Activated CD8-positive, alpha-beta memory T cell treated with anti-CD3 and anti-CD28 coated beads, Interleukin-2, amount 50 U/mL, for 48 hours (primary cell): ENCODE measurements around the gene PPP2R5D.
A peak's percentile ranks its signal among the peaks of the same experiment; 100 is the strongest.
"Not testable (repeated sequence)": the region's sequence is repeated elsewhere in the genome, so short reads cannot be mapped to it uniquely, and the experiment has no call there.

Experiments
- DNase-seq: peaks from one replicate; pipeline ENCODE4 v3.0.0-alpha.2; 2020

Gene PPP2R5D

DNA sequence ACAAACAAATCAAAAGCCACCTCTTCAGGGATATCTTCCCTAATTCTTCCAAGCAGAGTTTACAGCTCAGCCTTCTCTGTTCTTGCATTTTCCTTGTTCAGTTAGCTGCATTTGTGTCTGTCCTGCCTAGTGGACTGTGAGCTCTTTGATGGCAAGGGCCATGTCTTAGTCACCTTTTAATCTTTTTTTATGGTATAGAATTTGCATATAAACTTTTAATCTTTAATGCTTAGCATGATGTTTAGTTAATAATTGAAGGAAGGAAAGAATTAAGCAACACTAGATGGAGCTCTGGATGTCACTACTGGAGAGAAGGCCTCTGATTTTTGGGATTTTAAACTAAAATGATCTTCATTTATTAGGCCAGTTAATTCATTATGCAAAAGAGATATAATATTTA, 12.1 kb downstream of the PPP2R5D start:
- no peak for DNase-seq

DNA sequence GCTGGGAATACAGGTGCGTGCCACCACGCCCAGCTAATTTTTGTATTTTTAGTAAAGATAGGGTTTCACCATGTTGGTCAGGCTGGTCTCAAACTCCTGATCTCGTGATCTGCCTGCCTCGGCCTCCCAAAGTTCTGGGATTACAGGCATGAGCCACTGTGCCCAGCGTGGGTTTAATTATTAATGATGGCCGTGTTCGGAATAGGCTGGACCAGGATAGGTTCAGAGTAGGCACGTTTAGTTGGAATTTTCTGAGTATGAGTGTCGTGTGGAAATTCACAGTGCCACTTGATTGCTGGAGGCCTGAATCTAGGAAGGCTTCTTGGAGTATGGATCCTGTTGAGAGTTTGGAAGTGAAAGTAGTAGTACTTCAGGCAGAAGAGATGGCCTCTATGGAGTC, 13.8 kb downstream of the PPP2R5D start:
- DNase-seq = not testable (repeated sequence)

DNA sequence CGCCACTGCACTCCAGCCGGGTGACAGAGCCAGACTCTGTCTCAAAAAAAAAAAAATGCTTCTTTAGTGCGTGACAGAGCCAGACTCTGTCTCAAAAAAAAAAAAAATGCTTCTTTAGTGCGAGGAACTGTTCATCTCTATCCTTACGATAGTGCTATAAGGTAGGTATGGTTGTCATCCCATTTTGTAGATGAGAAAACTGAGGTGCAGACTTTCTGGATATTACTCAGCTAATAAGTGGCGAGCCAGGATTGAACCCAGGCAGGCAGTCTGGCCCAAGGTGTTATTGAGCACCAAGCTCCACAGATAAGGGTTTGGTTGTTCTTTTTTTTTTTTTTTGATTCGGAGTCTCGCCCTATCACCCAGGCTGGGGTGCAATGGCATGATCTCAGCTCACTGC, 17.5 kb downstream of the PPP2R5D start:
- DNase-seq = no peak

DNA sequence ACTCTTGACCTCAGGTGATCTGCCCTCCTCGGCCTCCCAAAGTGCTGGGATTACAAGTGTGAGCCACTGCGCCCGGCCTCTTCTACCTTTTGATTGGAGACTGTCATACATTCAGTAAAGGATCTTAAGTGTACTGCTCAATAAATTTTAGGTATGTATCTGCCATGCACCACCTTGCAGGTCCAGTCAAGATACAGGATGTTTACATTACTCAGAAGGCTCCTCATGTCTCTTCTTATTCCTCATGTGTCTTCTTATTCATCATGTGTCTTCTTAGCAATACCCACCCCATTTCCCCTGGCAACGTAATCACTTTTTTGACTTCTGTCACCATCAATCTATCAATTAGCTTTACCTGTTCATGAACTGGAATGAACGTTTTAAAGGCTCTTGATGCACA, 21.5 kb downstream of the PPP2R5D start:
- DNase-seq = no peak

DNA sequence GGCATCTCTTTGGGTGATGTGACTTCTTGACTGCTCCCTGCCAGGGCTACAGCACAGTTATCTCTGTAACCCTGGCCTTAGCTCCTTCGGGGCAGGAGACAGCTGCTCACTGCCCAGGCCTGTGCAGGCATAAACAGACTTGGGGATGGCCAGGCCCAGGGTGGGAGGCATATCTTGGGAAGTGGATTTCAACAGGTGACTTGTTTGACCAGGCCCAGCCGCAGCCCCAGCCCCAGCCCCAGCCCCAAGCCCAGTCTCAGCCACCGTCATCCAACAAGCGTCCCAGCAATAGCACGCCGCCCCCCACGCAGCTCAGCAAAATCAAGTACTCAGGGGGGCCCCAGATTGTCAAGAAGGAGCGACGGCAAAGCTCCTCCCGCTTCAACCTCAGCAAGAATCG, 21.9 kb downstream of the PPP2R5D start:
- no peak for DNase-seq

DNA sequence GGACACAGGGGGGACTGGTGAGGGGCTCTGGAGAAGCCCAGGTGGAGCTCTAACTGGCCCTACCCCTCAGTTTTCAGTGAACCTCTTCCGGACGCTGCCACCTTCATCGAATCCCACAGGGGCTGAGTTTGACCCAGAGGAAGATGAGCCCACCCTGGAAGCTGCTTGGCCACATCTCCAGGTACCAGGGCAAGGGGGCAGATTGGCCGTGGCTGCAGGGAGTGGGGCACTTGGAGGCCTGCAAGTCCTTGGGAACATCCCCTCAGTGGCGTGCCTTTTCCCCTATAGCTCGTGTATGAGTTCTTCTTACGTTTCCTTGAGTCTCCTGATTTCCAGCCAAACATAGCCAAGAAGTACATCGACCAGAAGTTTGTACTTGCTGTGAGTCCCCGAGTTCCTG, 22.8 kb downstream of the PPP2R5D start:
- no peak for DNase-seq

DNA sequence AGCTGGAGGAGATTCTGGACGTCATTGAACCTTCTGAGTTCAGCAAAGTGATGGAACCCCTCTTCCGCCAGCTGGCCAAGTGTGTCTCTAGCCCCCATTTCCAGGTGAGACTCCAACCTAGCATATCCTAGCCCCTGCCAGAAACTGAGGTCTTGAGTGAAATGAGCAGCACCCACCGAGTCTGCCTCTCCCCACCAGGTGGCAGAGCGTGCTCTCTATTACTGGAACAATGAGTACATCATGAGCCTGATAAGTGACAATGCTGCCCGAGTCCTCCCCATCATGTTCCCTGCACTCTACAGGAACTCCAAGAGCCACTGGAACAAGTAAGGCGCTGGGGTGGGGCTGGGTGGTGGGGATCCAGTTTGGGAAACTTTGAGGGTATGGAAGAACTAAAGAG, 24.8 kb downstream of the PPP2R5D start:
- DNase-seq = no peak

DNA sequence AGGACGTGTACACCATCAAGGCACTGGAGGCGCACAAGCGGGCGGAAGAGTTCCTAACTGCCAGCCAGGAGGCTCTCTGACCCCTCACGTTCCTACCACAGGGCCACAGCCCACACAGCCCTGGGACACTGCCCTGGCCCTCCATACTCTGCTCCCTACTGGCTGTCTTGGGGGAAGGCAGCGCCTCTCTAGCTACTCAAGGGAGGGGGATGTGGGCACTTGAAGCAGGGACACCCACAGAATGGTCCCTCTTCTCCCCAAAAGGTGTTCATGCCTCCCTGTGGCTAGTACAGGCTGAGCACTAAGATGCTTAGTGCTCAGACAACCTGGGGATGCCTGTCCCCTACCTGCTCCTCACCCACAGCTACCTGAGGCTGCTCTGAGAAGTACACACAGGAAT, 26.8 kb downstream of the PPP2R5D start:
- DNase-seq = no peak

DNA sequence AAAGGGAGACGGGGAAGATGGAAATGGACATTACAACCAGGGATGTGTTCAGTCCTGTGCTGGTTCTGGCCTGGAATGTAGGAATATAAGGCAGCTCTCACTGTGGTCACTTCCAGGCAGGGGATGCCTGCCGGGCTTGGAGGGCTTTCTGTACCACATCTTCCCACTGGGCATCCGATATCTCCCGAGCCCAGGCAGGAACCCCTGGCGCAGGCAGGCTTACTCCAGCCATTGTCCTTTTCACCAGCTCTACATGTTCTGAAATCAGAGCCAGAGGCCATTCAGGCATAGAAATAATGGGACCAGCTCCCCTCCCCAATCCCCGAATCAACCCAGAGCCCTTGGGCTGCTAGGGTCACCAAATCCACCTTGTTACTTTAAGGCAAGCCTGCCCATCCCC, 28.0 kb downstream of the PPP2R5D start:
- DNase-seq = no peak

DNA sequence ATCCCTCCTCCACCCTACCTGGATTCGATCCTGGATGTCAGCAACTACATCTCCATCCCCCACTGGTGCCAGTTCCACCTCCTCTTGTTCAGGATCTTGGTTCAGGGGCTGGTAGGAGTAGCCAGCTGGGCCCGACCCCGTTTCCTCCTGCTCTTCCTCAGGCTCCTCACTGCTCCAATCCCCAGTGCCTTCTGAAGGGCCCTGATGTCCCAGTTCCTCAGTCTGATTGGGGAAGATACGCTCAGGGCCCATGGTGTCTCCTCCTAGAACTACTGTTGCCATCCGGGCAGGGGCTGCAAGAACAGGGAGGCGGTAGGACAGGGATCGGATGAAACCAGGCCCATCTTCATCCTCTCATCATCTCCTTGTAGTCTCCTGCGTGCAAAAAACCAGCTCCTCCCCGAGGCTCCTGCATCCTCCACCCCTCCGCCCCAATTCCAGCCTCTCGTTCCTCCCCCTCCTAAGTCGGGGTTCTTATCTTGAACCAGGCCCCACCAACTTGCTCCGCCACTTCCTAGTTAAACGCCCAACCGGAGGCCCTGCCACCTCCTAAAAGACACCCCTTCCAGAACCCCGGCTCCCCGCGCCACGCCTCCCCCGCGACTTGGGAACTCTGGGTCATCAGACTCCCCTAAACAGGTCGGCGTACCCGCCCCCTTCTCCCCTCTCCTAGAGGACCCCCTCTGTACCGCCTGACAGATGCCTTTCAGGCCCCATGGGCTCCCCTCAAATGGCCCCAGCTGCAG, 28.9 kb downstream of the PPP2R5D start:
- DNase-seq = no peak

DNA sequence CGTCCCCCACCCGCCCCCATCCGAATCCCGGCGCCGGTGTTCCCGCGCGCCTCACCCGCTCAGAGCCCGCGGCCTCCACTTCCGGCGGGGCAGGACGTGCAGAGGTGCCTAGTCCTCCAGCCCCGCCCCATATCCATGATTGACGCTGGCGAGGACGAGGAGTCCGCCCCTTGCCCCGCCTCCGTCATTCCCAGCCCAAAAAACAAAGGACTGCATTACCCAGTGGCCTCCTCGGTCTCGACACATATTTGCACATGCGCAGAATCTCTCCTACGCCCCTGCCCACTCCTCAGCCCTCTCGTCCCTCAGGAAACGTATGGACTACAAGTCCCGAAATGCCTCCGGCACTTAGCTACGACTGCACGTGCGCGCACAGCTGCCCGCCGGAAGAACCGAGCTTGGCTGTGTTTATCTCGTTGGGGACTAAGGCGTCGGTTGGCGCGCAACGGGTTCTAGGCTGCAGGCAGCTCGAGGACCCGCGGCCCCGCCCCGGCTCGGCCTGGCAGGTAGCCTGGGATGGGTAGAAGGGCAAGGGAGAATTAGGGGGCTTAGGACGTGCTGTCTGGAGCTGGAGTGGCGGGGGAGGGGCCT, 29.6 kb downstream of the PPP2R5D start, which contains the start of the genes KLHDC3 and MEA1:
TSS of gene KLHDC3 (plus strand) at position 407 of the 591 bp plus-strand sequence. CDS start 2,944 bp downstream, outside the sequence.
TSS of gene MEA1 (minus strand) at position 104 of the 591 bp plus-strand sequence. CDS start 133 bp downstream, outside the sequence.
- DNase-seq = peak; percentile 96

DNA sequence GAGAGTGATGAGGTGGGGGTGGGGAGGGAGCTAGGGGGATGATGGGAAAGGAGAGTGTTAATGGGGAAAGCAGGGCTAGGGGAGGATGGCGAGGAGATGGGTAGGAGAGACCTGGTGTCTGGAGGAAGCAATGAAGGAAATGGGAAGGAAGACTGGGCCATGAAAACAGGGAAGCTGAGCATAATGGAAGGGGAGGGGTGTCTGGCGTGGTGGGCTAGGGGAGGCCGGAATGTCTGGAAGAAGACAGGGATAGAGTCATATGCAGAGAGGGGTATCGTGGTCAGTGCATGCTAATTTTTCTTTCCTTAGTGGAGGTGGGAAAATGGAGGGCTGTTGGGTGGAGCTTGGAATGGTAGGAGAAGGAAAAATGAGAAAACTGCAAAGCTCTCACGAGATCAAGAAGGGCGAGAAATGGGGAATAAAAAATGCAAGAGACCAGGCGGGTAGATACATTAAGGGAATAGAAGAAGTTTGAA, 30.1 kb downstream of the PPP2R5D start:
- no peak for DNase-seq

DNA sequence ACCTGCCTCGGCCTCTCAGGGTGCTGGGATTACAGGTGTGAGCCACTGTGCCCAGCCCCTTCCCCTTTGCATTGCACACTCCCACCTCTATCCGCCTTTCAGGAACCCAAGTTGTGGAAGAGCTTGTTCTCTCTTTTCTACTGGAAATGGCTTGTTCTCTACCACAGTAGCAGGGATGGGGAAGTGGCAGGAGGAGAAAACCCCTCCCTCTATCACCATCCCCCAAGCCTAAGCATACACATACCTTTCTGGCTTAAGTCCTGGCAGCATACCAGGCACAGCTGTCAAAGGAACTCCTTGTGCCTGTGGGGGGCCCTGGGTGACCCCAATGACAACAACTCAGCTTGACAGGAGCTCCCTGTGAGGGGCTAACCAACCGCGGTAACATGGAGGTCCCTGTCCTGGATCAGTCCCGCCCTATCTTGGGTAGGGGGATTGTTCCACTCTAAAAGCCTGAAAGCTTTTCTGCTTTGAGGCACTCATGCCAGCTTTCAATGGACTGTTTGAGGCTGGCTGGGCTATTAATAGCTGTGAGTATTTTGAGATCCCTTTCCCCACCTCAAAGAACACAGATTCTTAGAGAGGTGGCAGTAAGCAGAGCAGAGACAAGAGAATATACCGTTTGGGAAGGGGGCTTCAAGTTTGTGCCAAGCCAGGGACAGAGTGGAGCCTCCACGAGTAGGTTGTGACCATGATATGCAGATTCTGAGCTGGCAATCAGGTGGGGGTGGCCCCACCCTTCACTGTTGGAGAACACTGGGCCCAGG, 32.0 kb downstream of the PPP2R5D start:
- DNase-seq = no peak

DNA sequence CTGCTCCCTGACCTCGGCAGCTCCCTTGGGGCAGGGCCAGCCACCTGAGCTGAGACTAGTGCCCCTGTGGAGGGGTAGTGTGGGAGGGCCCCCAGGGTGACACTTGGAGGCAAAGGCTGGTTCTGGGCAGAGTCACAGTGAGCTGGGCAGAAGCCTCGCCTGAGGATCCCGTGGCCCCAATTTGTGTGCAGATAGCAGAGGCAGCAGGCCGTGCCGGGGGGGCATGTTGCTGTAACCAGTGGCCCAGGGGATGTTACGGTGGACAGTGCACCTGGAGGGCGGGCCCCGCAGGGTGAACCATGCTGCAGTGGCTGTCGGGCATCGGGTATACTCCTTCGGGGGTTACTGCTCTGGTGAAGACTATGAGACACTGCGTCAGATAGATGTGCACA, 32.6 kb downstream of the PPP2R5D start:
- DNase-seq = no peak

DNA sequence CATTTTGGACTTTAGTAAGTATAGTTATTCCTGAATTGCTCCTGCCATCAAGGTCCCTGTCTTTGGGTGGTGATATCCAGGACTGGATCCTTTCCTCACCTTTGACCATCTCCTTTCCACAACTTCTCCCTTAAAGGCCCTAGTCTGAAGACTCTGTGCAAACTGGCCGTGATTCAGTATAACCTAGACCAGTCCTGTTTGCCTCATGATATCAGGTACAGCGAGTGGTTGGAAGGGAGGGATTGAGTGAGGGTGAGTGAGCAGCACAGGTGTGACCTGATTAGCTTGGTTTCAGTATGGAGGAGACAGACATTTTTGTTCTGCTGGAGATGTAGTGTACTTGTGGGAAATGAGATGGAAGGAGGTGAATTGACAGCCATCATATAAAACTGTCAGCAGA, 34.8 kb downstream of the PPP2R5D start:
- DNase-seq = no peak

DNA sequence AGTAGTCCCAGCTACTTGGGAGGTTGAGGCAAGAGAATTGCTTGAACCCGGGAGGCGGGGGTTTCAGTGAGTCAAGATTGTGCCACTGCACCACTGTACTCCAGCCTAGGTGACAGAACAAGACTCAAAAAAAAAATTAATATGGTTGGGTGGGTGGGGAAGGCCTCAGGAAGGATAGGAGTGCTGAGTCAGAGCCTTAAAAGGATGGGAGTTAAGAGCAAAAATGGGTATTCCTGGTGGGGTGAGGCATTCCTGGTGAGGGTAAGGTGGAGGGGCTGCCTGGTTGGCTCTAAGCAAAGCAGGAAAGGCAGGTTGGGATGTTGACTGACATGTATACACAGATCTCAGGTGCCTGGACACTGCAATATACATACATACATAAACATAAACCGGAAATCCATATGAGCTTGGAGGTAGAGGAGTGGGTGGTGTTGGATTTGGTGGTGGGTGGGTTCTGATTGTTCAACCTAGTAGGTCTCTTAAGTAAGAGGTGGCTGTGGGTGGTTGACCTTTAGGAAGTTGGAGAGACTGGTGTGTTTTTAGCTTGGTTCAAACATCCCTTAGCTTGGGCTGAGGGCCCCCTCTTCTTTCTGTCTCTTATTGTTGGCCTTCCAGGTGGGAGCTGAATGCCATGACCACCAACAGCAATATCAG, 35.8 kb downstream of the PPP2R5D start:
- DNase-seq = no peak

DNA sequence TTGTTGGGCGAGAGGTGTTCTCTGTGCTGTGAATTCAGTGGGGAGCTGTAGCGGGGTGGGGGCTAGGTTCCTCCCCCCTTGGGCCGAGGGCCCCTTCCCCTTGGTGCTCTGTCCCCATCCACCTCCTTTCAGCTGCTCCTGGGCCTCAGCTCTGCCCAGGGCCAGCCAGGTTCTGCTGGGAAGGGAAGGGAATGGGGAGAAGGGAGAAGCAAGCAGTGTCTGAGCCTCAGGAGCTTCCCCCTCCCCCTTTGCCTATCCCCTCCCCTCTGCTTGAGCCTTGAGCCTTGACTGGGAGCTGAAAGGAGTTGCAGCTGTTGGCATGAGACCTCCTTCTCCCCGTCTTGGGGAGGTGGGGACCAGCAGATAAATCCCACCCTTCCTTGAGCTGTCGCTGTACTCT, 36.5 kb downstream of the PPP2R5D start:
- no peak for DNase-seq

DNA sequence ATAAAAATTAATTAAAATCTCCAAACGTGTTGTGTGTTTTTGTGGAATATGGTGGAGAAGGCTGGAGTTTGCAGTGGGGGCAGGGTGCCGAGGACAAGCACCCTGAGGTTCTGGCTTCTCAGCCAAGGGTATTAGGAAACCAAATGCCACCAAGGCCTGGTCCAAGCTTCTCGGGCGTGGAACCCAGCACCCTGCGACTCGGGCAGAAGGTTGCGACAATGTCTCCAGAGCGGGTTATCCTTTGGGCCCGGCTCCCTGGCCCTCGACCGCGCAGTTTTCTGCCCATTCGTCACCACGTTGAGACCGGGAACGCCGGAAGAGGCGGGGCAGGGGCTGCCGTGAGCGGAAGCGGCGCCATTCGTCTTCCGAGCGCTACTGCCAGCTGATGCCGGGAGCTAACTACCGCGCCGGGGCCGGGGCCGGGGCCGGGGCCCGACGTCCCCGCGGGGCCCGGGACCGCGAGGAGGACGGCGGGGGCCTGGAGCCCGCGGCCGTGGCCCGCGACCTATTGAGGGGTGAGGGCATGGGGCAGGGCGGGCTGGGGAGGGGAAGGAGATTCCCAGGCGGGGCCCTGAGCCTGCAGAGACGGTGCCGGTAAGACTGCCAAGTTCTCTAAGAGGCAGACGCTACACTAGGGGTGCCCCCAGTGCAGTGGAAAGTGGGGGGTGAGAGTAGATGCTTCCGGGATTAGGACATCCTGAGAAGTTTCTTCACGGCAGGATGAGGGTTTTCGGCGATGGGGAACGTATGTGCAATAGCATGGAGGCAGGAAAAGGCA, 37.1 kb downstream of the PPP2R5D start, which contains the start of gene RRP36:
TSS of gene RRP36 (plus strand) at position 354 of the 778 bp plus-strand sequence. CDS start at position 386, 32 bp downstream.
- peak; percentile 86 for DNase-seq

DNA sequence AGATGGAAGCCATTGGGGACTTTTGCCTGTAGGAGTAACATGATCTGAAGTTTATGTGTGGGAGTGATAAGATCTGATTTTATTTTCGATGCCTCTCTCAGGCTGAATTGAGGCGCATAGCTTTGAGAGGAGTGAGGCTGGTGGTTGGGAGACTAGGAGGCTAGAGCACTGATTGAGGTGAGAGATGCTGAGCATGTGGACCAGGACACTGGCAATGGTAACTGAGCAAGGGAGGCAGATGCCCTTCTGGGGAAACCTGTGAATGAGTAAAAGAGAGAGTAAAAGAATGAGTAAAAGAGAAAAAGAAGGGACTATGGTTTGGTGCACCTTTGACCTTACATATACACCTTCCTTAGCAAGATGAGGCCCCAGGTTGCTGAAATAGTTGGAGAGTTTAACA, 40.1 kb downstream of the PPP2R5D start:
- no peak for DNase-seq

DNA sequence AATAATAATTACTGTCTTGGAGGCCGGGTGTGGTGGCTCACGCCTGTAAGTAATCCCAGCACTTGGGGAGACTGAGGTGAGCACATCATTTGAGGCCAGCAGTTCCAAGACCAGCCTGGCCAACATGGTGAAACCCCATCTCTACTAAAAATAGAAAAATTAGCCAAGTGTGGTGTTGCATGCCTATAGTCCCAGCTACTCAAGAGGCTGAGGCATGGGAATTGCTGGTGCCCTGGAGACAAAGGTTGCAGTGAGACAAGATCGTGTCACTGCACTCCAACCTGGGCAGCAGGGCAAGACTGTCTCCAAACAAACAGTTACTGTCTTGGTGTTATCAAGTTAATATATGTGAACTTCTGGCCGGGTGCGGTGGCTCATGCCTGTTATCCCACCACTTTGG, 42.0 kb downstream of the PPP2R5D start:
- no peak for DNase-seq

DNA sequence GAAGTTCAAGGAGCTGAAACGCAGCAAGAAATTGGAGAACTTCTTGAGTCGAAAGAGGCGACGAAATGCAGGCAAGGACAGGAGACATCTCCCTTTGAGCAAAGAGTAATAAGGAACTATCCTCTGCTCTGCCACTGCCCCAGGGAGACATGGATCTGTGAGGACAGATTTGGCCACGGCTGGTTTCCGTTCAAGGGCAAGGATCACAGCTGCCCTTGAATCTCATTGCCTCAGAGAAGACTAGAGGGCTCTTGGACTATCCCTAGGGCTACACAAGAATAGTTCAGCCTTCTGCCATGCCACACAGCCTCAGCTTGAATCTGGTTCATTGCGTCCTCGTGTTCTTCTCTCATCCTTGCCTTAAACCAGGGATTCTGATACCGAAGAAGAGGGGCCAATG, 44.8 kb downstream of the PPP2R5D start:
- DNase-seq = no peak

DNA sequence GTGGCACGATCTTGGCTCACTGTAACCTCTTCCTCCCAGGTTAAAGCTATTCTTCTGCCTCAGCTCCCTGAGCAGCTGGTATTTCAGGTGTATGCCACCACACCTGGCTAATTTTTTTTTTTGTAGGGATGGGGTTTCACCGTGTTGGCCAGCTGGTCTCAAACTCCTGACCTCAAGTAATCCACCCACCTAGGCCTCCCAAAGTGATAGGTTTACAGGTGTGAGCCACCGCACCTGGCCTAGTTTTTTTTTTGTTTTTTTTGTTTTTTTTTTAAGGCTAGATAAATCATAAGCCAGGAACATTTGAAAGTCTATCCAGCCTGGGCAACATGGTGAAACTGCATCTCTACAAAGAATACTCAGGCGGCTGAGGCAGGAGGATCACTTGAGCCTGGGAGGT, 48.0 kb downstream of the PPP2R5D start:
- no peak for DNase-seq
